ENCODE results near the gene RHBDF1.

DNA sequence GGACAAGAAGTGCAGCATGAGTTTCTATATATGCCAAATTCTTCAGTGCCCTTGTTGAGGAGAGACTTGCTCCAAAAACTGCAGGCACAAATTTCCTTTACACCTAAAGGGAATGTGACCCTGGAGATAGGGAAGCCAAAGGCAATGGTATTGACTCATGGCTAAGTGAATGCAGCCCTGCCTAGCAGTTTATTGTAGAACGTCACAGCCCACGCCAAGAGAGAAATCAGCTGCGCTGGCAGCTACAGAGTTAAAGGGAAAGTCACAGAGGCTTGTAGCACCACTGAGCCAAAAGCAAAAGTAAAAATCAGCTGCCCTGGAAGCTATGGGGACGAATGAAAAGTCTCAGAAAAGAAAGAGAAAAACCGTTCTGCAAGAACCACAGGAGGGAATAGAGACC is 29.1 kb downstream of the RHBDF1 start:
- TF ChIP-seq, protein P1, sequence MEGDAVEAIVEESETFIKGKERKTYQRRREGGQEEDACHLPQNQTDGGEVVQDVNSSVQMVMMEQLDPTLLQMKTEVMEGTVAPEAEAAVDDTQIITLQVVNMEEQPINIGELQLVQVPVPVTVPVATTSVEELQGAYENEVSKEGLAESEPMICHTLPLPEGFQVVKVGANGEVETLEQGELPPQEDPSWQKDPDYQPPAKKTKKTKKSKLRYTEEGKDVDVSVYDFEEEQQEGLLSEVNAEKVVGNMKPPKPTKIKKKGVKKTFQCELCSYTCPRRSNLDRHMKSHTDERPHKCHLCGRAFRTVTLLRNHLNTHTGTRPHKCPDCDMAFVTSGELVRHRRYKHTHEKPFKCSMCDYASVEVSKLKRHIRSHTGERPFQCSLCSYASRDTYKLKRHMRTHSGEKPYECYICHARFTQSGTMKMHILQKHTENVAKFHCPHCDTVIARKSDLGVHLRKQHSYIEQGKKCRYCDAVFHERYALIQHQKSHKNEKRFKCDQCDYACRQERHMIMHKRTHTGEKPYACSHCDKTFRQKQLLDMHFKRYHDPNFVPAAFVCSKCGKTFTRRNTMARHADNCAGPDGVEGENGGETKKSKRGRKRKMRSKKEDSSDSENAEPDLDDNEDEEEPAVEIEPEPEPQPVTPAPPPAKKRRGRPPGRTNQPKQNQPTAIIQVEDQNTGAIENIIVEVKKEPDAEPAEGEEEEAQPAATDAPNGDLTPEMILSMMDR (IDR thresholded peaks at IDR 0.05; ENCODE audit: insufficient read depth, low read length, poor library complexity, severe bottlenecking), result no peak
- TF ChIP-seq EZH2phosphoT487 (conservative IDR thresholded peaks at IDR 0.05; ENCODE audit: low read length), result no peak

Measured in SU-DHL-6 (cell line).